NCI-H187 treated with DMSO at 0.1 percent for 48 hours (cell line): ENCODE measurements around the gene COL18A1.
"Not testable (repeated sequence)": the region's sequence is repeated elsewhere in the genome, so short reads cannot be mapped to it uniquely, and the experiment has no call there.

Experiments used
- DNase-seq: peaks from one replicate; lab custom pipeline; 2025; lab: John Stamatoyannopoulos, UW

COL18A1 gene

DNA sequence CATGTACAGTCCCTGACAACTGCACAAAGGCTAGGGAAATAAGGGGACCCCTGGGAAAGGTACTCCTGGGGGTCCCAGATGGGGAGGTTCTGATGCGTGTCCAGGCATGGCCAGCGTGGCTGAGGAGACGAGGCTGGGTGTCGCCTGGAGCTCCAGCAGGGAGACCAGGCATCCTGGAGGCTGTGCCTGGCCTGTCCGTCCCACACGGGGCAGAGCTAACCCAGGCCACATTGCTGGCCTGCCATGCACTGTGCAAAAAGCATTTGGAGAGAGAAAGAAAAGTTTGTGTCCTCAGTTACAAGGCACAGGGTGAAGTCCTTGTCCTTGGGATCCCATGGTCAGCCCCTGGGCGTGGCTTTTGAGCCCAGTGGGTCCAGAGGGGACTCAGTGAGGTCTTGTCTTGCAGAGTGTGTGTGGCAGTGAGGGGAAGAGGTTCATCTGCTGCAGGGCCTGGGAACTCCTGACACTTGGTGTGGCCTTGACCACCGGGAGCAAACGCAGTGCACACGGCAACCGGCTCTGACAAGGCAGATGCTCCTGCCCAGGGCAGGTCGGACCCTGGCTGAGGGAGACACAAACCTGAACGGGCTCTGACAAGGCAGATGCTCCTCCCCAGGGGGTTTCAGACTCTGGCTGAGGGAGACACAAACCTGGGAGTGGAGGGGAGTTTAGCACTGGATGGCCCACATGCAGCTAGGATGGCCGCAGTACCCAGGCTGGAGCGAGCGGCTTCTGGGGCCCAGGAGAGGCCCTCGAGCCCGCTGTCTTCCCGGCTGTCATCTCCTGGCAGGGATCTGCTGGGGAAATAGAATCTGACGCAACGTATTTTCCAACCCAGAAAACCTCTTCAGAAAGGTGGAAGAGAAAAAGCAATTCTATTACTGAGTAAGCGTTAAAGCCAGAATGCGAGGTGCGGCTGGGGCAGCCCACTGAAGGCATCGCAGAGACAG is 37.3 kb upstream of the COL18A1 start:
- no peak for DNase-seq

DNA sequence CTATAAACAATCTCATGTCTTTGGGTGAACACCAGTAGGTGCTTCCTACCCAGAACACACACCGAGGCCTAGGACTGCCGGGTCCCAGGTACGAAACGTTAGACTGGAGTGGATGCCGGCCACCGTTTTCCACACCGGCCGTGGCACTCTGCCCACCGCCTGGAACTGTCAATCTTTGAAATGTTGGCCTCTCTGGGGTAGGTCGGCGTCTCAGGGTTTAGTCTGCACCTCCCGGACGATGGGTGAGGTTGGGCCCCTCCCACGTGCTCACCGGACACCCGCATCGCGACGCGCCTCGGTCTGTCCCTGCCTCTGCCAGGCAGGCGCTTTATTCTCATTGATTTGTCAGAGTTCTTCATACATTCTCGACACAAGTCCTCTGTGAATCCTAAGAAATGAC is 35.9 kb upstream of the COL18A1 start:
- not testable (repeated sequence) for DNase-seq

- no peak for DNase-seq
Measured at GRCh38 chr21:45370575-45370974, 34.4 kb upstream of the COL18A1 start.

DNA sequence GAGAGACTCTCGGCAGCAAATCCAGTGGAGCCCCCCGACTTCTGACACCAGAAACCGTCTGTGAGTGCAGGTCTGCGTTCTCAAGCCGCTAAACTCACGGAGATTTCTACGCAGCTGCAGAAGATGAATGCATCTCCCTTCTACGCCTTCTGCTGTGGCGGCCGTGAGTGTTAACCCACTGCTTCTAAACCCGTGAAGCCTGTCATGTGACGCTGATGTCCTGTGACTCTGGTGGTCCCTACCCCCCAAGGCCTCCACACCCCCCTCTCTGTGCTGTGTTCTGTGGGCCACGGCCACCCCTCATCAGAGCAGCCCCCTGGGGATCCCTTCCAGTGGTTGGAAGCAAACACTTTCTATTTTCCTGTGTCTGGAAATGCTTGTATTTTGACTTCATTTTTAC is 33.9 kb upstream of the COL18A1 start:
- no peak for DNase-seq

DNA sequence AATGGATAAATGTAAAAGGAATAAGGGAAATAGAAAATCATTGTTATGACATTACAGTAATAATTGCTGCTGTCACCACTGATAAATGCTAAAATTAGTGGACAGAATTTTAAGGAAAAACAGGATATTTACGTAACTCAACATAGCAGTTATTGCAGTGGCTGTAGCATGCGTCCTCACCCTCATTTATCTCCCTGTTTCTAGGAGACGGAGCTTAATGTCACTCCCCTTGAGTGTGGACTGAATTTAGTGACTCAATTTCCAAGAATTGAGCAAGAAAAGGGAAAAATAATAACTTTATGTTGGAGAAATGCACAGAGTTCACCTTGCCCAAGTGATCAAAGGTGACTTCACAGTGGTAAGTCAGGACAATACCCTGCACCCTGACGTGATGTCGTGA is 33.3 kb upstream of the COL18A1 start:
- no peak for DNase-seq

- no peak for DNase-seq
Measured at GRCh38 chr21:45372732-45373355, 32.1 kb upstream of the COL18A1 start.

DNA sequence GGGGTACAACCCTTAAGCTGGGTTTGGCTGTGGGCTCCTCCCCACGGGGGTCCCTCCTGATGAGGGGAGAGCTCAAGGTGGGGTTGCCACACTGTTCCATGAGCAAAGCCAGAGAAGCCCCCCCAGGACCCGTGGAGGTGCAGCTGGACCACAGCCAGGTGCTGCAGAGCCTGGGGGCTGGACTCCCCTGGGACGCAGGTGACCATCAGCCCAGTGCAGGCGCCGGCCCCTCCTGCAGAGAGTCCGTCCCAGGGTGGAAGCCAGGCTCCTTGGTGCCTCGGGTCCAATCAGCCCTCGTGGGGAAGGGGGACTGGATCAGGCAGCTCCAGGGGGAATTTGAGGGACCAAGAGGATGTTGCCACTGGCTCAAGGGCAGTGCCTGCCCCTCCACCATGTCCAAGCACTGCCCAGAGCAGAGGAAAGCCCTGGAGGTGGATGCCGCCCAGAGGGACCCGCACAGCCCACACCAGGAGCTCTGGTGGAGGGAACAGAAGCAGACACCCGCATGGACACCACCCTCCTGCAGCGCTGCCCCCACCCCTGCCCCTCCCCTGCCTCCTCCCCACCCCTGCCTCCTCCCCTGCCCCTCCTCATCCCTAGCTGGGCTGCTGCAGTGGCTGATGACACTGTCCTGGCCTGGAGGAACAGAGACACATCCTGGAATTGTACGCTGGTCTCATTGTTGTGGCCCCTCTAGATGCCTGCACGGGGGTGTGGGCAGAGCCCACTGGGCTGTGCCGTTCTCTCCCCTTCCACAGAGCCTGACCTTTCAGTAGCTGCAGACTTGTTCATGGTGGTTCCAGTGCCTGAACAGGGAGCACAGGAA is 30.8 kb upstream of the COL18A1 start:
- no peak for DNase-seq

- no peak for DNase-seq
Measured at GRCh38 chr21:45374826-45375455, 30.0 kb upstream of the COL18A1 start.

DNA sequence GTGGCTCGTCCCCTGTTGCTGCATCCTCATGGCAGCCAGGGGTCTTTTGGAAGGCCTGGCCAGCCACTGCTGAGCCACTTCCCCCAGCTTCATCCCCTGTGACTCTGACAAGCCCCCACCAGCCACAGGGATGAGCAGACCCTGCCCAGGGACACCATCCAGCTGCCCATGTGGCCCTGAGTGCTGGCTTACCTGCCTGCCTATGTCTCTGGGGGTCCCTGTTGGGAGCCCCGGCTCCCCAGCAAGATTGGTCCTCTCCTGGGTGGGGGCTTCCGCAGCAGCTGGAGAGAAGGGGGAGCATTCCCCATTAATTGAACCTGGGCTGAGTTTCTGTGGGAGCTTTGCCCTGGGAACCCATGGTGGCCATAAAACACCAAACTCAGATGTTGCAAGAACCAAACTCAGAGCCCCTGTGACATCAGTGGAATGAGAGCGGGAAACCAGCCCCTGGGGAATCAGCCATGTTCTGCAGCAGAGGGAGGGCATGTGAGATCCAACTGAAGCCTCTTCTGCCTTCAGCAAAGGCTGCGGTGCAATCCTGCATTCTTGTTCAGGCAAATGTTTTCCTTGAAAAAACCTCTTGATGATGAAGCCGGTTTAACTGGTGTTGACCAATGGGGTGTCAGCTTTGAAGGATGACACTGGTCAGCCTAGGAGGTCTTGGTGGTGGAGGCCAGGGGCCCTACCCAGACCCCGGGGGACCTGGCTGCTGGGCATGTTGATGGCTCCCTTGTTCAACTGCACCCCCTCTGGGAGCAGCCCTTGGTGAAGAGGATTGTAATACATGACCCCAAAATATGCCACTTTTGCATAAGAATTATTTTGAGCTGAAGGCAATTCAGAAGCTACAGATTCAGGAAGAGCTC is 28.3 kb upstream of the COL18A1 start:
- DNase-seq: no peak

GRCh38 chr21:45377325-45377709 is 27.6 kb upstream of the COL18A1 start:
- no peak for DNase-seq

GRCh38 chr21:45377866-45378257 is 27.1 kb upstream of the COL18A1 start:
- DNase-seq: no peak

DNA sequence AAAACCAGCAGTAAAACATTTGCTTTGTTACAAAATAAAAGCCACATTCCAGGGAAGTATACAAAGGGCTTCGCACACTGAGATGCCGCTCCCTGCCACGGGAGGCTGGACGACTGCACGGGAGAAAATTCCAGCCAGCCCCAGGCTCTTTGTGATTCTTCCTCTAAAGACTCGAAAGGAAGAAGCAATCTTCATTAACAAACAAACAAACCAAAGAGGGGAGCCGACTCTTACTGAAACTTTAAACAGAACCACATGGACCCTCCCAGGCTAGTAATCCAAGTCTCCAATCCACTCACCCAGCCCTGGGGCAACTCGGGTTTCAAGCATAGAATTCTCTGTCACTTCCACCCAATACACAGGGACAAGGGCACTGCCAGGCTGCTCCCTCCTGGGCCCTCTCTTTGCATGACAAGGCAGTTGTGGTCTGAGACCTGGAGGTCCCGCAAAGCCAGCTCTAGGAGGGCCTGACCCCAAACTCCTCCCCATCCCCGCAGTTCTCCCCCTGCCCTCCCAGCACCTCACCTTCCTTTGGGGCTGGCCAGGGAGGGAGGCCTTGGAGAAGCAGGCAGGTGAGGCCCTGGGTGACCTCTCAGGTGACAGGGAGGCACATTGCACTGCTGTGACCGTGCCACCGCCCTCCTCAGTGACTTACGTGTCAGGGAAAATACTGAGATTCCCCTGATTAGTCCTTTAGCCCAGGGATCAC is 26.6 kb upstream of the COL18A1 start:
- no peak for DNase-seq

- no peak for DNase-seq
Measured at GRCh38 chr21:45379171-45379900, 25.6 kb upstream of the COL18A1 start.

- no peak for DNase-seq
Measured at GRCh38 chr21:45379901-45380330, 25.0 kb upstream of the COL18A1 start.

GRCh38 chr21:45380566-45380965 is 24.4 kb upstream of the COL18A1 start:
- no peak for DNase-seq

DNA sequence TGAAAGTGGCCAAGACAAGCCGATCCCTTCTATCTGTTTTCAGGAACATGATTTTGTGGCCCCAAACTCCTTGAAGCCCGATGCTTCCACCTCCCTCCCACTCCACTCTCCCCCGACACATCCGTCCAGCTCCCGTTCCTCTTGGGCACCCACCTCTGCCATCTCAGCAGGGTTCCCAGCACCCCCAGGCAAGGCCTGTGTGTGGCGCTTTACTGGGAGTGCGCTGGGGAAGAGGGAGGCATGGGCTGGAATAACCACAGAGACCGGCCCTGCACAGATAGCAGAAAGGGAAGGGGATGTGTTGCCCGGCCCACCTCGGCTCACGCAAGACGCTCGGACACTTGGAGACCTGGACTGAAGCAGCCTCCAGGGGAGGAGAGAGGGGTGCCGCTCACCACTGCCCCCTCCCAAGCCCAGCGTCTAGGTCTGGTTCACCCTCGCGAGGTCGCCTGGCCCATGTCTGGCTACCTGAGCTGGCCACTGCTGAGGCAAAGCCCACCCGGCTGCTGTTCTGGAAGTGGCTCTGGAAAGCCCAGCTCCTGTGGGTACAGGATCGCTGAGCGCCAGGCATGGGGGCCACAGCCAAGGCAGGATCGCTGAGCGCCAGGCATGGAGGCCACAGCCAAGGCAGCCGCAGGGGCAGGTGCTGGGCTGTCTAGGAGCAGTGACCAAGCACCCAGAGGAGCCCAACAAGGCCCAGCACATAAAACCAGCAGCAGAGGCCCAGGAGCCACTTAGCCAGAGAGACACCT is 23.8 kb upstream of the COL18A1 start:
- no peak for DNase-seq

DNA sequence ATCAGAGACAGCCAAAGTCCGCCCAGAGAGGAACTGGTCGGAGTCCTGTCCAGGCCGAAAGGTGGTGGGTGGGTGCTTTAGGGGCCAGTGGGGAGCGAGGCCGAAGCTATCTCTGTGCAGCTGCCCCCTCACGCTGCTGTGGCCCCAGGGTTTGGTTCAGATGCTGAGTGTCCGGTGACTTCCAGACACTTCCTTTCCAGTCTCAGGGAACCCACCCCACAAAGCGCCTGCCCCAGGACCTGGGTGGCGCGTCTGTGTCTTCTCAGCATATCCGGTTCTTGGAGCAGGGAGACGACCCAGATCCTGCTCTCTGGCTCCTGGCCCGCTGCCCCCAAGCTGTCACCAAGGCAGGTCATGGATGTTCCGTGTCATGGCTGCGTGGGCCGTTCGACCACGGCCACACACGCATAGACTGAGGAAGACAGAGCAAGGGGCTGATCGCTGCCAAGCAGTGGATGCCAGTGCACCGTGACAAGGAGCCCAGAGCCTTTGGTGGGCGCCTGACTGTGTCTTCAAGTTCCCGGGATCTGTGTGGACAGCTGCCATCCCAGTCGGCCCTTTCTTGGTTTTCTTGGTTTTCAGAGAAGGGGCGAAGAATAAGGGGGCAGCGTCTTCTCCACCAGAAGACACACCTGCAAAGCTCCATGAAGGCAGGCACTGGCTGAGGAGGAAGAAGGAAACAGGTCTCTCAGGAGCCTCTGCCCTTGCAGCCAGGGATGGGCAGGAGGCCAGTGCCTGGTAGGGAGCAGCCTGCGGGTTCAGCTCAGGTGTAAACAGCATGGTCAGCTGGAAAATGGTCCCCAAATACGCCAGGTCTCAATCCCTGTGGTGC is 22.9 kb upstream of the COL18A1 start:
- DNase-seq: no peak

DNA sequence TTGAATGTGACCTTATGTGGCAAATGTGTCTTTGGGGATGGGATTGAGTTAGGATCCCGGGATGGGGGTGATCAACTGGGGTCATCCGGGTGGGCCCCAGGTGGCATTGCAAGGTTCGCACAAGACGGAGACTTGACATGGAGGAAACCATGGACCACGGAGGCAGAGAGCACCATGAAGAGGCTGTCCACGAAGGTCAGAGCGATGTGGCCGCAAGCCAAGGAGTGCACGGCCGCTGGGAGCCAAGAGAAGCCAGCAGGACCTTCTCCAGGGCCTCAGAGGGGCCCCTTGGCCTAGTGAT is 22.3 kb upstream of the COL18A1 start:
- DNase-seq: no peak
